Naive thymus-derived CD4-positive, alpha-beta T cell (primary cell): ENCODE measurements around the gene RPL14. TPM values are rescaled to one million over a fixed set of nuclear protein-coding genes. Genes with fewer than 3 reads are reported as not detected.

Source experiments
- ATAC-seq: fragments of 150-1000 bp; cut with Tn5 transposase; 2 replicates; pipeline ENCODE4 v1.10.0; 2021; ENCODE audit warnings: mild to moderate bottlenecking, moderate library complexity
- CTCF ChIA-PET: fragments of 350-600 bp; sonication (Branson Sonifier 250); formaldehyde crosslinking; loops from one replicate; lab custom pipeline; 2021; ENCODE audit warnings: antibody characterized with exemption; lab: Charles Lee
- POLR2A ChIA-PET: fragments of 350-600 bp; sonication (Branson Sonifier 250); formaldehyde crosslinking; loops from one replicate; lab custom pipeline; 2021; ENCODE audit warnings: antibody characterized with exemption, inconsistent platforms; lab: Charles Lee
- DNase-seq, 9 donors: peaks; one replicate each; pipeline versions ENCODE4 v3.0.0 to v3.0.0-alpha.2; 2020 to 2022; ENCODE audit warnings: mixed read lengths in 1 of 9
- H3K27ac ChIP-seq: one replicate; pipeline ENCODE4 v1.7.0; 2013; ENCODE audit warnings: mild to moderate bottlenecking, low read depth, low read length, moderate library complexity
- H3K27me3 ChIP-seq, 2 donors: one replicate each; pipeline ENCODE4 v1.7.0; 2013; ENCODE audit warnings: low read length in 2 of 2, mild to moderate bottlenecking in 2 of 2, moderate library complexity in 2 of 2; ENCODE audit not compliant: control insufficient read depth in 2 of 2, insufficient read depth in 2 of 2
- H3K36me3 ChIP-seq, 3 experiments: 1 replicate in 2 of 3; 2 replicates in 1 of 3; pipeline ENCODE4 v1.7.0; 2013; ENCODE audit warnings: low read length in 3 of 3, mild to moderate bottlenecking in 3 of 3, moderate library complexity in 1 of 3; ENCODE audit not compliant: insufficient read depth in 3 of 3, control insufficient read depth in 2 of 3
- H3K4me1 ChIP-seq, 2 donors: one replicate each; pipeline ENCODE4 v1.7.0; 2013; ENCODE audit warnings: low read length in 2 of 2, mild to moderate bottlenecking in 2 of 2, moderate library complexity in 1 of 2; ENCODE audit not compliant: control insufficient read depth in 2 of 2, insufficient read depth in 2 of 2
- H3K4me3 ChIP-seq: 2 replicates; pipeline ENCODE4 v1.7.0; 2013; ENCODE audit warnings: mild to moderate bottlenecking, low read length
- H3K9me3 ChIP-seq, 3 experiments: 1 replicate in 2 of 3; 2 replicates in 1 of 3; pipeline ENCODE4 v1.7.0; 2013; ENCODE audit warnings: low read length in 3 of 3; ENCODE audit not compliant: control insufficient read depth in 2 of 3
- H3K27ac Mint-ChIP-seq, 9 donors: one replicate each; pipeline ENCODE4 v1.8.0; 2020 to 2022; ENCODE audit warnings: mixed read lengths in 9 of 9, mild to moderate bottlenecking in 8 of 9, moderate library complexity in 5 of 9, inconsistent platforms in 2 of 9
- H3K27me3 Mint-ChIP-seq, 5 donors: one replicate each; pipeline ENCODE4 v1.8.0; 2021 to 2022; ENCODE audit warnings: mixed read lengths in 5 of 5, mild to moderate bottlenecking in 1 of 5
- H3K36me3 Mint-ChIP-seq, 5 donors: one replicate each; pipeline ENCODE4 v1.8.0; 2020 to 2022; ENCODE audit warnings: mixed read lengths in 5 of 5, mild to moderate bottlenecking in 3 of 5, inconsistent platforms in 1 of 5
- H3K4me1 Mint-ChIP-seq, 7 donors: one replicate each; pipeline ENCODE4 v1.8.0; 2020 to 2022; ENCODE audit warnings: mixed read lengths in 7 of 7, mild to moderate bottlenecking in 3 of 7, inconsistent platforms in 1 of 7
- H3K4me3 Mint-ChIP-seq, 10 donors: one replicate each; pipeline ENCODE4 v1.8.0; 2020 to 2022; ENCODE audit warnings: mild to moderate bottlenecking in 10 of 10, mixed read lengths in 10 of 10, moderate library complexity in 6 of 10, inconsistent platforms in 2 of 10
- H3K9me3 Mint-ChIP-seq, 11 donors: one replicate each; pipeline ENCODE4 v1.8.0; 2020 to 2022; ENCODE audit warnings: mixed read lengths in 11 of 11, mild to moderate bottlenecking in 4 of 11, inconsistent platforms in 1 of 11, moderate library complexity in 1 of 11
- intact Hi-C, 2 donors: fragments of 100-400 bp; cut with micrococcal nuclease; formaldehyde crosslinking; loops; one replicate each; pipeline ENCODE4 v1.15.1; 2023
- polyA plus RNA-seq, 2 donors: library from polyadenylated mRNA; unstranded; fragments of 300-500 nt; fragmentation: Illumina TruSeq; gene quantifications; one replicate each; pipeline ENCODE4 v1.2.3, GENCODE V29; 2021
- total RNA-seq, 6 experiments: library from RNA in 5 of 6; stranded (reverse) in 5 of 6; gene quantifications; 1 replicate in 5 of 6; 2 replicates in 1 of 6; pipeline ENCODE4 v1.2.3 and lab custom pipeline; 2021 to 2026

Gene RPL14
- total and polyA plus RNA-seq, 7 experiments from 2014 or later: 1,689 to 3,746 (median 2,803) TPM

- intact Hi-C loops: no loop called here
- Mint-ChIP-seq H3K27me3 (no peaks in the 10 kb centered on the region), H3K36me3 (peaks cover 4 to 40% (median 26%) of the 10 kb centered on the region in 5 donors), H3K4me1 (peaks cover 0 to 2% (median 0%) of the 10 kb centered on the region in 7 donors), H3K4me3 (no peak overlapping the region), H3K9me3 (peaks cover 0 to 3% (median 0%) of the 10 kb centered on the region in 11 donors), H3K27ac (no peak overlapping the region)
- ATAC-seq: no peak
- Histone ChIP-seq H3K9me3 (no peaks in the 10 kb centered on the region), H3K27me3 (no peaks in the 10 kb centered on the region), H3K27ac (no peak overlapping the region), H3K4me3 (no peak overlapping the region), H3K4me1 (no peaks in the 10 kb centered on the region), H3K36me3 (peaks cover 0 to 21% (median 0%) of the 10 kb centered on the region in 3 experiments)
- ChIA-PET POLR2A (no interaction called here), CTCF (no interaction called here)
- no peak for DNase-seq
Measured at GRCh38 chr3:40516201-40516600, 59.1 kb downstream of the RPL14 start.

GRCh38 chr3:40518067-40518466 lies 60.9 kb downstream of the RPL14 start:
- H3K4me3 Mint-ChIP-seq: no peak overlapping the region
- no peaks in the 10 kb centered on the region for H3K27me3 Mint-ChIP-seq
- peaks cover 0 to 14% (median 0%) of the 10 kb centered on the region in 3 experiments for H3K36me3 ChIP-seq
- peaks cover 0 to 2% (median 0%) of the 10 kb centered on the region in 7 donors for H3K4me1 Mint-ChIP-seq
- ChIA-PET CTCF (no interaction called here), POLR2A (no interaction called here)
- H3K9me3 ChIP-seq: no peaks in the 10 kb centered on the region
- peaks cover 0 to 3% (median 0%) of the 10 kb centered on the region in 11 donors for H3K9me3 Mint-ChIP-seq
- H3K4me3 ChIP-seq: no peak overlapping the region
- no peak overlapping the region for H3K27ac ChIP-seq
- no peak for DNase-seq
- intact Hi-C loops: no loop called here
- no peak for ATAC-seq
- H3K4me1 ChIP-seq: no peaks in the 10 kb centered on the region
- H3K27ac Mint-ChIP-seq: no peak overlapping the region
- H3K27me3 ChIP-seq: no peaks in the 10 kb centered on the region
- H3K36me3 Mint-ChIP-seq: peaks cover 4 to 31% (median 19%) of the 10 kb centered on the region in 5 donors

Other genes with a start within 250 kb of the RPL14 start
- 10 to 100 TPM; 34.5 to 82.0 (median 53.3) TPM for gene EIF1B, start 147.6 kb upstream of the RPL14 start, total RNA-seq
- gene EIF1B, start 147.6 kb upstream of the RPL14 start, polyA plus RNA-seq: 10 to 100 TPM; 36.9 to 49.8 TPM
- gene ENTPD3, start 70.2 kb upstream of the RPL14 start, total RNA-seq: not detected
- not detected for gene ENTPD3, start 70.2 kb upstream of the RPL14 start, polyA plus RNA-seq
- 10 to 100 TPM in 3 of 5 experiments, 1 to 10 TPM in 2; 5.0 to 13.9 (median 12.3) TPM for gene ZNF619, start 19.8 kb downstream of the RPL14 start, total RNA-seq
- gene ZNF619, start 19.8 kb downstream of the RPL14 start, polyA plus RNA-seq: 1 to 10 TPM; 2.9 to 3.2 TPM
- gene ZNF620, start 48.7 kb downstream of the RPL14 start, total RNA-seq: 1 to 10 TPM; 1.3 to 6.4 (median 3.3) TPM
- 1 to 10 TPM; 3.6 to 3.8 TPM for gene ZNF620, start 48.7 kb downstream of the RPL14 start, polyA plus RNA-seq
- 10 to 100 TPM; 14.6 to 26.9 (median 21.9) TPM for gene ZNF621, start 67.6 kb downstream of the RPL14 start, total RNA-seq
- gene ZNF621, start 67.6 kb downstream of the RPL14 start, polyA plus RNA-seq: 1 to 10 TPM; 2.8 to 4.6 TPM